GM19193 (cell line): ENCODE measurements around the gene PPARG.

ENCODE experiments used
- POLR2A ChIP-seq: IDR thresholded peaks from 4 replicates; pipeline ENCODE4 v1.6.1; 2011; ENCODE audit not compliant: insufficient read depth, insufficient read length; ENCODE audit errors: extremely low read depth

PPARG gene

GRCh38 chr3:12423918-12424630 is 135.2 kb downstream of the PPARG start:
- no peak for TF ChIP-seq POLR2A

- TF ChIP-seq POLR2A: no peak
These were observed 135.9 kb downstream of the PPARG start for GRCh38 chr3:12424635-12425319.

DNA sequence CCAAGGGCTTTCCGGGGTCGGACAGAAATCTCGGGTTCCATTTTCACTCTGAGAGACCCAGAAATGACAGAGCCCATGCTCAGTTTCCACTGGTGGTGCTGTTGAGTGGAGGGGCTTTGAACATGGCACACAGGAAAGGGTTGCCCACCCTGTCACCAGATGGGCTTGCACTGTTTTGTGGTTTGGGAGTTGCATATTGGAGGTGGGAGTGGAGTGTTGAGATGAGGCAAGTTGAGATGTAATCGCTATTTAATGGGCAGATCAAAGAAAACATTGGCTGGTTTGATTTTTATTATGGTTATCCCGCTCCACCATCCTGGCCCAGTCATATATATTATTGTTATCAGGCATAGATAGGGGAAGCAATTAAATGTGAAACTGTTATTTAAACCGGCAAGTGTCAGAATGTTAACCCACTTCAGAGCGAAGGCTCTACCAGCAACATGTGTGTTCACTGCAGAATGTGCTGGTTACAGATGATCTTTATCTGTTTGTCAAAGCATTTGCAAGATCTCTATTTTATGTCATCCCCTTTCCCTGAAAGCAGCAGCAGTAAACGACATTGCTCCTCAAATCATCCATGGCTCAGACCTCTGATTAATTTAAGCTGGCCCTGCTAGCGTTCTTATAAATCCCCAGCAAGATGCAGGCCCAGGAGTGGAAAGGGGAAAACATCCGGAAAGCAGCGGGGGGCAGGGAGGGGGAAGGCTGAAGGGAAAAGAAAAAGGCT is 137.1 kb downstream of the PPARG start:
- TF ChIP-seq POLR2A: no peak

DNA sequence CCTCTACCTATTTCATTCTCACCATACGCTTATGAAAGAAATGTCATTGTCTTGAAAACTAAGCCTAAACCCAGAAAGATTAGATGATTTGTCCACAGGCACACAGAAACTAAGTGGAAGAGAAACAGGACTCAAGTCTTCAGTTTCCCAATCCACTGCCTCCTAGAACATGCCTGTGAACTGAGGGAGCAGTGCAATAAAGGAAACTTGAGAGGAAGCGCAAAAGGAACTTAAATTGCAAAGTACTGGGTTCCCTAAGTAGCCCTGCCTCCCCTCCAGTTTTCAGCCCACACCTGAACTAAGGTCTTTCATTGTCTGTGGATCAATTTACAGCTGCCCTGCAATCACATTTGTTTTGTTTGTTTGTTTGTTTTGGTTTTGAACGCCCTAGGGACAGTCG is 138.7 kb downstream of the PPARG start:
- TF ChIP-seq POLR2A: no peak

DNA sequence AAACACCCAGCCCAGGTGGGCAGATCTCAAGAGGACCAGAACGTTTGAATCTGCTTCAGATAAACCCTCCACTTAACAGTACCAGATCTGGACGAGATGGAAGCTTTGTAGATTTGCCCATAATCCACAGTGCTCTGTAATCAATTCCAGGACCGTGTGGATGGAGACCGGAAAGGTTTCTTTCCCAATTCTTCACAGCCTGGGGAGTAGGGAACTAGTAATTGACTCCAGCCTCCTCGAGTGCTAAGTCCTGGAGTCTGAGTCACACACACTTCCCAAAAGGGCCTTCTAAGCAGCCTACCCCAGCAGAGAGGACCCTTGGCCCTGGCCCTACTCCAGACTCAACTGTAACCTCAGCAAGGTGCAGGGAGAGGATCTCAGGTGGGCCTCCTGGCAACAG is 139.3 kb downstream of the PPARG start:
- TF ChIP-seq POLR2A: no peak

- no peak for TF ChIP-seq POLR2A
These were observed 141.2 kb downstream of the PPARG start for GRCh38 chr3:12430086-12430485.

DNA sequence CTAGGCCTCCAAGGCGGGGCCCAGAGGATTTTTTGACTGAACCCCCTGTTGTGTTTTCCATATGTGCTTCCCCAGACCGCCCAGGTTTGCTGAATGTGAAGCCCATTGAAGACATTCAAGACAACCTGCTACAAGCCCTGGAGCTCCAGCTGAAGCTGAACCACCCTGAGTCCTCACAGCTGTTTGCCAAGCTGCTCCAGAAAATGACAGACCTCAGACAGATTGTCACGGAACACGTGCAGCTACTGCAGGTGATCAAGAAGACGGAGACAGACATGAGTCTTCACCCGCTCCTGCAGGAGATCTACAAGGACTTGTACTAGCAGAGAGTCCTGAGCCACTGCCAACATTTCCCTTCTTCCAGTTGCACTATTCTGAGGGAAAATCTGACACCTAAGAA is 145.0 kb downstream of the PPARG start:
- no peak for TF ChIP-seq POLR2A

GRCh38 chr3:12436514-12437220 is 147.8 kb downstream of the PPARG start:
- TF ChIP-seq POLR2A: no peak

DNA sequence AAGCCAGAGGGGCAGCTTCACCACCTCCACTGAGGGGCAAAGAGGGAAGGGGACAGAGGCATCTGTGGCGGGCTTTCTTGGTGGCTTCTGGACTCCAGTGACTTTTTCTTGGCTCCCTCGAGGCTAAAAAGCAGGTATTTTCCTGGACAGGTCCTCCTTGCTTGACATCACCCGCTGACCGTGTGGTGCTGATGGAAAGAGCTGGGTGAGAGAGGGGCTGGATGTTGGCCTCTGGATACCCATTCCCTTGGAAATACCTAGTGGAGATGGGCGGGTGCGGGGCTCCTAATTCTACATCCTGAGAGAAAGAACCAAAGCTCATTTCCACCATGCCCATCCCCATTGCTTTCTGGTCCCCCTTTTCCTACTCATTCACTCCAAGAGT is 148.3 kb downstream of the PPARG start:
- no peak for TF ChIP-seq POLR2A

DNA sequence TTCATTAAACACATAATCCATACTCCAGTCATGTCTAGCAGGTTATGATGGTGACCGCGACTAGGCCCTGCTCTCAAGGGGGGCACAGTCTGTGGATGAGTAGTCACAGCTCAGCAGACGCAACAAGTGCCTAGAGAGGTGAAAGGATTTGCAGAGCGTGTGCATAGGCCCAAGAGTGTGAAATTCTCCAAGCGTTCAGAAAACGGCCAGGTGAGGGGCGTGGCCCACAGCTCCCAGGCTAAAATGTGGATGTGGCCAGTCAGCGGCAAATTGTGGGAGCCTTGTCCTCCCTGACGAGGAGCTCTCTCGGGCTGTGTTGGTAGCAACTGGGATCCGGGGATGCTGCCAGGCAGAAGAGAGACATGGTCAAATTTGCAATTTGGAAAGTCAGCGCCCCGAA is 149.0 kb downstream of the PPARG start:
- no peak for TF ChIP-seq POLR2A

DNA sequence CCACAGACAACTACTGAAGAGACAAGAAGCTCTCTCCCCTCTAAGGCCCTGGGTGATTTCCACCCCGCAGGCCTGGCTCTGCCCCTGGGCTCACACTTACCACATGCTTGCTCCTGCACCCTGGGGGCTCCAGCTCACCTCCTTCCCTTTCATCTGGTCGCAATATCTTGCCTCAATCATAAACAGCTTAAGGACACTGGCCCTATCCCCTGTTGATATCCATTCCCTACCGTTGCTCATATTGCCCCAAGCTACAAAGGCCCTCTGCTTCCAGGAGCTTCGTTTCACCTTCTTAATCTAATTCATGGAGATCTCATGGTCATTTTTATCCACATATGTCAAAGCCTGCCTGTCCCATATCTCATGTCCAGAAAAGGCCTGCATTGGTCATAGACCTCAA is 149.4 kb downstream of the PPARG start:
- TF ChIP-seq POLR2A: no peak

DNA sequence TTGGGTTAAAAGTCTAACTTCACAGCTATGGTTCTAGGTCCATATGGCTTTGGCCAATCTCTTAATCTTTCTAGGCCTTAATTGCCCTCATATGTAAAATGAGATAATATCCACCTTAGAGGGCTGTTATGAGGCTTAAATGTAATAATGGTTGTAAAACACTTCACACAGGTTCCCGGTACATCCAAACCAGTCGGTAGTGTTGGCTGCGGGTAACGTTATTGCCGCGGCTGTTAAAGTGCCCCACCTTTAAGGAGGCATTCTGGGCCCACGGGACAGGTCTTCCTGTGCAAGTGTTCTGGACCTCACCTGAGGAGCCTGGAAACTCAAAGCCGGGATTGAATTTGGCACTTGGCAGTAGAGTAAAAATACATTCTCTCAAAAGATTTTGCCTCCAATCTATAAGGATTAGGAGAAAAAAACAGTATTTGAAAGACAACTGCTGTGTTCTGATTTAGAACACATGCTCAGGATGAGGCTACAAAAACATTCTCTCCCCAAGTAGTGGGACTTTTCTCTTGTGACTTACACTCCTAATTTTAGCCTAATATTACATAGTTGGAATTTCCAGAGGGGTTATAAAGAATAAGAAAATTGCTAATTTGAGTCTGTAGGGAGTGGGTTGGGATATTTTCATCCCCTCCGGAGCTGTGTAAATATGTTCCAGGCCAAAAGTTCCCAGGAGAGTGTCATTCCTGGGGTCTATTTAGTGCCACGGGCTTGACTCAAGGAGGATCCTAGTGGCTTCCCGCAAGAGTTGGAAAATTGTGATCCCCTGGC is 150.5 kb downstream of the PPARG start:
- TF ChIP-seq POLR2A: no peak

GRCh38 chr3:12440927-12441714 is 152.3 kb downstream of the PPARG start:
- TF ChIP-seq POLR2A: no peak
